Erythroblast (primary cell): ENCODE measurements around the gene POU6F2.

Experiments
- DNase-seq, 2 experiments: peaks; one replicate each; lab custom pipeline; 2025; lab: John Stamatoyannopoulos, UW
- GATA1 ChIP-seq: IDR thresholded peaks from 2 replicates; pipeline ENCODE4 v1.6.1; 2011; ENCODE audit warnings: low read depth, mild to moderate bottlenecking, control low read depth, low read length, moderate library complexity
- POLR2A ChIP-seq: IDR thresholded peaks from 2 replicates; pipeline ENCODE4 v1.6.1; 2011; ENCODE audit warnings: mild to moderate bottlenecking, low read length

Gene POU6F2

GRCh38 chr7:39400836-39401235 lies 423.1 kb downstream of the POU6F2 start:
- TF ChIP-seq GATA1 (no peak), POLR2A (no peak)
- no peak for DNase-seq

- DNase-seq, result no peak
- no peak for TF ChIP-seq POLR2A
Observed at GRCh38 chr7:39402034-39402433, 424.3 kb downstream of the POU6F2 start.

- TF ChIP-seq POLR2A (no peak), GATA1 (no peak)
- DNase-seq, result no peak
Observed at GRCh38 chr7:39404907-39405306, 427.2 kb downstream of the POU6F2 start.

- TF ChIP-seq POLR2A (no peak), GATA1 (no peak)
- DNase-seq, result no peak
Observed at GRCh38 chr7:39405581-39405980, 427.9 kb downstream of the POU6F2 start.

GRCh38 chr7:39406467-39406866 lies 428.8 kb downstream of the POU6F2 start:
- TF ChIP-seq GATA1, result no peak
- no peak for TF ChIP-seq POLR2A
- DNase-seq, result no peak

- DNase-seq, result no peak
- TF ChIP-seq GATA1 (no peak), POLR2A (no peak)
Observed at GRCh38 chr7:39407137-39407536, 429.4 kb downstream of the POU6F2 start.

GRCh38 chr7:39407723-39408122 lies 430.0 kb downstream of the POU6F2 start:
- TF ChIP-seq GATA1, result no peak
- TF ChIP-seq POLR2A, result no peak
- DNase-seq, result no peak

GRCh38 chr7:39408906-39409305 lies 431.2 kb downstream of the POU6F2 start:
- no peak for TF ChIP-seq GATA1
- TF ChIP-seq POLR2A, result no peak
- DNase-seq, result no peak

GRCh38 chr7:39410582-39410981 lies 432.9 kb downstream of the POU6F2 start:
- TF ChIP-seq GATA1, result no peak
- no peak for TF ChIP-seq POLR2A
- no peak for DNase-seq

- no peak for DNase-seq
- TF ChIP-seq GATA1 (no peak), POLR2A (no peak)
Observed at GRCh38 chr7:39413636-39414223, 436.0 kb downstream of the POU6F2 start.

GRCh38 chr7:39414224-39415035 lies 436.7 kb downstream of the POU6F2 start:
- peak; percentile 6 to 18 for DNase-seq
- TF ChIP-seq POLR2A (no peak), GATA1 (no peak)

- DNase-seq, result no peak
- no peak for TF ChIP-seq GATA1
- TF ChIP-seq POLR2A, result no peak
Observed at GRCh38 chr7:39415091-39415787, 437.5 kb downstream of the POU6F2 start.

- TF ChIP-seq GATA1 (no peak), POLR2A (no peak)
- no peak for DNase-seq
Observed at GRCh38 chr7:39416866-39417265, 439.2 kb downstream of the POU6F2 start.

GRCh38 chr7:39417642-39418041 lies 439.9 kb downstream of the POU6F2 start:
- TF ChIP-seq GATA1 (no peak), POLR2A (no peak)
- no peak for DNase-seq

- no peak for TF ChIP-seq GATA1
- no peak for TF ChIP-seq POLR2A
- DNase-seq, result no peak
Observed at GRCh38 chr7:39421251-39421650, 443.5 kb downstream of the POU6F2 start.

GRCh38 chr7:39421661-39422060 lies 444.0 kb downstream of the POU6F2 start:
- TF ChIP-seq GATA1 (no peak), POLR2A (no peak)
- DNase-seq, result no peak
